Ovary (tissue), 9 donors: ENCODE results near the gene CLPSL2. TPM values are rescaled to one million over a fixed set of nuclear protein-coding genes. Genes with fewer than 3 reads are reported as not detected.

ENCODE experiments used
- DNase-seq, 5 donors: peaks; one replicate each; pipeline ENCODE4 v3.0.0-alpha.2; 2019 to 2020
- H3K27ac ChIP-seq, 2 donors: fragments of 200-600 bp; one replicate each; pipeline versions ENCODE4 v1.5.1 to v1.8.0; 2019 to 2022
- H3K27me3 ChIP-seq: fragments of 200-600 bp; one replicate; pipeline ENCODE4 v1.8.0; 2022
- H3K36me3 ChIP-seq: fragments of 200-600 bp; sonication (generic); one replicate; pipeline ENCODE4 v1.5.1; 2019
- H3K4me1 ChIP-seq: one replicate; pipeline ENCODE4 v1.8.1; 2013; ENCODE audit warnings: mild to moderate bottlenecking, moderate library complexity; ENCODE audit not compliant: insufficient read depth
- H3K4me3 ChIP-seq: fragments of 200-600 bp; sonication (generic); one replicate; pipeline ENCODE4 v1.5.1; 2017
- H3K9me3 ChIP-seq, 2 donors: fragments of 200-600 bp in 1 of 2; sonication (generic) in 1 of 2; one replicate each; pipeline versions ENCODE4 v1.5.1 to v1.8.1; 2013 to 2019; ENCODE audit warnings: mild to moderate bottlenecking in 1 of 2, moderate library complexity in 1 of 2
- CTCF ChIP-seq, 3 donors: fragments of 450-650 bp in 2 of 3; fragments of 200-600 bp in 1 of 3; IDR thresholded peaks; one replicate each; pipeline versions ENCODE4 v1.5.1 to v1.8.0; 2016 to 2022; ENCODE audit warnings: antibody characterized with exemption in 3 of 3, mild to moderate bottlenecking in 1 of 3
- EP300 ChIP-seq: sonication (generic); formaldehyde crosslinking; IDR thresholded peaks from one replicate; pipeline ENCODE4 v1.6.1; 2017; ENCODE audit warnings: antibody characterized with exemption
- POLR2A ChIP-seq: fragments of 450-650 bp; IDR thresholded peaks from one replicate; pipeline ENCODE4 v1.6.1; 2017; ENCODE audit warnings: antibody characterized with exemption, mild to moderate bottlenecking, moderate library complexity
- WGBS, 3 donors: extraction: QIAGEN DNeasy Blood & Tissue Kit in 1 of 3; methylation state at CpG; one replicate each; pipeline versions ENCODE4 v1.1.5 to v1.1.7; 2013 to 2017; 5-methylcytosine and 5-hydroxymethylcytosine counted together
- intact Hi-C, 4 donors: fragments of 100-400 bp; cut with DNase I; formaldehyde crosslinking; loops; one replicate each; pipeline versions ENCODE4 v1.11.0 to v1.15.1; 2022 to 2023
- polyA plus RNA-seq, 2 donors: library from polyadenylated mRNA; stranded (reverse); fragments of 200-250 nt in 1 of 2; fragments of 350-450 nt in 1 of 2; fragmentation: Illumina TruSeq in 1 of 2; extraction: RNeasy Lipid Tissue Mini Kit (QIAGEN cat#74804) in 1 of 2; gene quantifications; one replicate each; pipeline ENCODE4 v1.2.3, GENCODE V29; 2013 to 2014
- total RNA-seq, 7 donors: library from RNA; depleted of rRNA in 2 of 7; stranded (reverse); fragments of >200 nt in 2 of 7; fragmentation: NEBNext Ultra II Directional in 3 of 7; extraction: Animal tissue kit (Norgen Biotek cat#: 25700) in 3 of 7; gene quantifications; one replicate each; pipeline versions ENCODE4 v1.1.0 to v1.2.4, GENCODE V29; 2016 to 2023
- donor health status: DM: no; HTN: no; CAD: no; lungs with moderate emphysema.
- donor health status: DM: no; HTN: no; CAD: no.
- donor health status: Bipolar disorder and iron deficiency.
- donor health status: DM: yes; HTN: yes; CAD: no.
- donor health status: DM: no; HTN: no; CAD: no.
- donor health status: DM: yes; HTN: yes; CAD: no.

Gene CLPSL2
- total and polyA plus RNA-seq, 9 donors: not detected

GRCh38 chr6:35790683-35791082, 14.3 kb downstream of the CLPSL2 start:
- no peaks in the 10 kb centered on the region for H3K27me3 ChIP-seq
- 78 to 82% (median 80%) methylated on average over 5 of the region's 5 CpGs for WGBS, 3 donors

GRCh38 chr6:35794536-35795452, 18.4 kb downstream of the CLPSL2 start:
- DNase-seq: no peak
- intact Hi-C loops: no loop called here
- H3K36me3 ChIP-seq: no peaks in the 10 kb centered on the region
- H3K4me3 ChIP-seq: no peak overlapping the region
- no peaks in the 10 kb centered on the region for H3K27me3 ChIP-seq
- no peaks in the 10 kb centered on the region for H3K4me1 ChIP-seq
- WGBS, 3 donors: 88 to 90% (median 90%) methylated on average over 17 of the region's 17 CpGs
- no peak for TF ChIP-seq POLR2A
- no peak for TF ChIP-seq EP300
- no peak for TF ChIP-seq CTCF (IDR thresholded peaks at IDR 0.05)
- H3K27ac ChIP-seq: no peak overlapping the region
- no peaks in the 10 kb centered on the region for H3K9me3 ChIP-seq

More at GRCh38 chr6:35790683-35791082, 14.3 kb downstream of the CLPSL2 start:
- DNase-seq: no peak
- Histone ChIP-seq H3K36me3 (no peaks in the 10 kb centered on the region), H3K4me1 (no peaks in the 10 kb centered on the region), H3K9me3 (no peaks in the 10 kb centered on the region), H3K4me3 (no peak overlapping the region), H3K27ac (no peak overlapping the region)
- intact Hi-C loops: no loop called here
- TF ChIP-seq POLR2A (no peak), EP300 (no peak), CTCF (IDR thresholded peaks at IDR 0.05) (no peak)

- WGBS, 3 donors: 85 to 91% (median 87%) methylated on average over 11 of the region's 11 CpGs
- intact Hi-C loops: no loop called here
- Histone ChIP-seq H3K36me3 (no peaks in the 10 kb centered on the region), H3K4me1 (no peaks in the 10 kb centered on the region), H3K9me3 (no peaks in the 10 kb centered on the region), H3K4me3 (no peak overlapping the region), H3K27ac (no peak overlapping the region), H3K27me3 (no peaks in the 10 kb centered on the region)
- no peak for TF ChIP-seq POLR2A
- no peak for TF ChIP-seq CTCF (IDR thresholded peaks at IDR 0.05)
- TF ChIP-seq EP300: no peak
- DNase-seq: no peak
Observed at GRCh38 chr6:35795453-35796071, 19.2 kb downstream of the CLPSL2 start.

GRCh38 chr6:35796236-35796635, 19.8 kb downstream of the CLPSL2 start:
- H3K27me3 ChIP-seq: no peaks in the 10 kb centered on the region
- no peak for DNase-seq
- no peaks in the 10 kb centered on the region for H3K4me1 ChIP-seq
- H3K27ac ChIP-seq: no peak overlapping the region
- 70 to 80% (median 74%) methylated on average over 4 of the region's 4 CpGs for WGBS, 3 donors
- intact Hi-C loops: no loop called here
- TF ChIP-seq EP300 (no peak), POLR2A (no peak), CTCF (IDR thresholded peaks at IDR 0.05) (no peak)
- no peaks in the 10 kb centered on the region for H3K9me3 ChIP-seq
- H3K4me3 ChIP-seq: no peak overlapping the region
- H3K36me3 ChIP-seq: no peaks in the 10 kb centered on the region
